H9 (cell line): ENCODE results near the gene CHD6. TPM values are rescaled to one million over a fixed set of nuclear protein-coding genes. Genes with fewer than 3 reads are reported as not detected.

Experiments
- DNase-seq: peaks from one replicate; pipeline ENCODE4 v3.0.0-alpha.2; 2017
- H2AFZ ChIP-seq: one replicate; pipeline ENCODE4 v1.6.1; 2013; ENCODE audit warnings: mild to moderate bottlenecking, low read length, control low read depth, moderate library complexity
- H2AK5ac ChIP-seq: 2 replicates; pipeline ENCODE4 v1.6.1; 2013; ENCODE audit warnings: low read length, control low read depth, mixed read lengths; ENCODE audit not compliant: insufficient read length
- H2BK120ac ChIP-seq: one replicate; pipeline ENCODE4 v1.6.1; 2013; ENCODE audit warnings: low read depth, mild to moderate bottlenecking, low read length, control low read depth, inconsistent platforms; ENCODE audit not compliant: poor library complexity, severe bottlenecking
- H2BK12ac ChIP-seq: 2 replicates; pipeline ENCODE4 v1.6.1; 2013; ENCODE audit warnings: low read length, control low read depth, mixed read lengths, low read depth; ENCODE audit not compliant: insufficient read length
- H2BK15ac ChIP-seq: 2 replicates; pipeline ENCODE4 v1.6.1; 2013; ENCODE audit warnings: low read depth, low read length, control low read depth
- H2BK20ac ChIP-seq: one replicate; pipeline ENCODE4 v1.6.1; 2013; ENCODE audit warnings: low read depth, mild to moderate bottlenecking, low read length, control low read depth, inconsistent platforms; ENCODE audit not compliant: poor library complexity, severe bottlenecking
- H2BK5ac ChIP-seq: 2 replicates; pipeline ENCODE4 v1.6.1; 2013; ENCODE audit warnings: low read length, control low read depth, mixed read lengths; ENCODE audit not compliant: insufficient read length
- H3K14ac ChIP-seq: 2 replicates; pipeline ENCODE4 v1.6.1; 2013; ENCODE audit warnings: low read length, control low read depth; ENCODE audit not compliant: insufficient read depth
- H3K18ac ChIP-seq: 2 replicates; pipeline ENCODE4 v1.6.1; 2013; ENCODE audit warnings: low read depth, mild to moderate bottlenecking, mixed read lengths, low read length, control low read depth; ENCODE audit not compliant: insufficient read length
- H3K23ac ChIP-seq: 2 replicates; pipeline ENCODE4 v1.6.1; 2013; ENCODE audit warnings: low read length, control low read depth, mixed read lengths, low read depth; ENCODE audit not compliant: insufficient read length
- H3K23me2 ChIP-seq: 2 replicates; pipeline ENCODE4 v1.6.1; 2013; ENCODE audit warnings: low read depth, mild to moderate bottlenecking, mixed read lengths, low read length, control low read depth; ENCODE audit not compliant: insufficient read length, poor library complexity, severe bottlenecking
- H3K27ac ChIP-seq: 2 replicates; pipeline ENCODE4 v1.5.1; 2013; ENCODE audit warnings: low read length, control low read depth, mixed read lengths, low read depth; ENCODE audit not compliant: insufficient read length
- H3K27me3 ChIP-seq: 2 replicates; pipeline ENCODE4 v1.6.1; 2013; ENCODE audit warnings: low read length, control low read depth, inconsistent platforms; ENCODE audit not compliant: insufficient read depth
- H3K4ac ChIP-seq: 2 replicates; pipeline ENCODE4 v1.6.1; 2013; ENCODE audit warnings: low read depth, mild to moderate bottlenecking, control low read depth, inconsistent platforms, low read length, moderate library complexity
- H3K4me1 ChIP-seq: 2 replicates; pipeline ENCODE4 v1.6.1; 2013; ENCODE audit warnings: low read length, control low read depth, inconsistent platforms; ENCODE audit not compliant: insufficient read depth
- H3K4me2 ChIP-seq: 2 replicates; pipeline ENCODE4 v1.6.1; 2013; ENCODE audit warnings: low read length, control low read depth, mixed read lengths; ENCODE audit not compliant: insufficient read length, insufficient read depth
- H3K56ac ChIP-seq: 2 replicates; pipeline ENCODE4 v1.6.1; 2013; ENCODE audit warnings: low read depth, mild to moderate bottlenecking, mixed read lengths, low read length, control low read depth; ENCODE audit not compliant: insufficient read length
- H3K79me1 ChIP-seq: 2 replicates; pipeline ENCODE4 v1.6.1; 2013; ENCODE audit warnings: low read depth, mild to moderate bottlenecking, moderate library complexity, low read length, control low read depth, inconsistent platforms; ENCODE audit not compliant: insufficient read depth, poor library complexity, severe bottlenecking
- H3K79me2 ChIP-seq: 2 replicates; pipeline ENCODE4 v1.6.1; 2013; ENCODE audit warnings: low read length, control low read depth, inconsistent platforms; ENCODE audit not compliant: insufficient read depth
- H3K9ac ChIP-seq: 2 replicates; pipeline ENCODE4 v1.6.1; 2013; ENCODE audit warnings: low read length, control low read depth, mixed read lengths; ENCODE audit not compliant: insufficient read length; ENCODE audit errors: extremely low read depth
- H3K9me3 ChIP-seq: one replicate; pipeline ENCODE4 v1.6.1; 2013; ENCODE audit warnings: low read depth, low read length, inconsistent platforms; ENCODE audit not compliant: control insufficient read depth
- H3T11ph ChIP-seq: one replicate; pipeline ENCODE4 v1.6.1; 2013; ENCODE audit warnings: mild to moderate bottlenecking, low read length, control low read depth, inconsistent platforms
- H4K20me1 ChIP-seq: one replicate; pipeline ENCODE4 v1.6.1; 2013; ENCODE audit not compliant: control insufficient read depth, insufficient read length, insufficient read depth
- H4K5ac ChIP-seq: 2 replicates; pipeline ENCODE4 v1.6.1; 2013; ENCODE audit warnings: low read depth, mild to moderate bottlenecking, mixed read lengths, low read length, control low read depth; ENCODE audit not compliant: insufficient read length
- H4K8ac ChIP-seq: replicated peaks from 2 replicates; pipeline ENCODE4 v1.6.1; 2013; ENCODE audit warnings: low read length, control low read depth, mixed read lengths, low read depth; ENCODE audit not compliant: insufficient read length
- H4K91ac ChIP-seq: 2 replicates; pipeline ENCODE4 v1.6.1; 2013; ENCODE audit warnings: low read depth, mild to moderate bottlenecking, moderate library complexity, mixed read lengths, low read length, control low read depth; ENCODE audit not compliant: insufficient read length
- H3K27ac Mint-ChIP-seq, 3 experiments: 2 replicates in 2 of 3; 3 replicates in 1 of 3; pipeline ENCODE4 v1.8.0; 2020 to 2021; ENCODE audit warnings: mixed read lengths in 3 of 3, mild to moderate bottlenecking in 1 of 3, moderate library complexity in 1 of 3
- H3K27me3 Mint-ChIP-seq: 2 replicates; pipeline ENCODE4 v1.8.0; 2021; ENCODE audit warnings: low read depth, mild to moderate bottlenecking, moderate library complexity, mixed read lengths
- H3K36me3 Mint-ChIP-seq, 3 experiments: 2 replicates in 2 of 3; 3 replicates in 1 of 3; pipeline ENCODE4 v1.8.0; 2020 to 2021; ENCODE audit warnings: low read depth in 3 of 3, mixed read lengths in 3 of 3; ENCODE audit not compliant: insufficient read depth in 1 of 3
- H3K4me1 Mint-ChIP-seq, 2 experiments: 2 replicates each; pipeline ENCODE4 v1.8.0; 2020; ENCODE audit warnings: mixed read lengths in 2 of 2
- H3K4me3 Mint-ChIP-seq, 2 experiments: 2 replicates in 1 of 2; 3 replicates in 1 of 2; pipeline ENCODE4 v1.8.0; 2020 to 2021; ENCODE audit warnings: mild to moderate bottlenecking in 2 of 2, mixed read lengths in 2 of 2, moderate library complexity in 1 of 2
- H3K9me3 Mint-ChIP-seq, 2 experiments: 2 replicates in 1 of 2; 3 replicates in 1 of 2; pipeline ENCODE4 v1.8.0; 2020; ENCODE audit warnings: mild to moderate bottlenecking in 2 of 2, mixed read lengths in 2 of 2, moderate library complexity in 1 of 2
- CTCF ChIP-seq: fragments of 200-600 bp; sonication (generic); conservative IDR thresholded peaks from 3 replicates; pipeline ENCODE4 v1.8.0; 2021; ENCODE audit warnings: antibody characterized with exemption, mild to moderate bottlenecking
- WGBS: extraction: QIAGEN DNeasy Blood & Tissue Kit; methylation state at CpG from one replicate; pipeline ENCODE4 v1.1.7; 2013; ENCODE audit warnings: missing lambda C conversion rate, low lambda C conversion rate, mixed read lengths; ENCODE audit not compliant: insufficient read length; ENCODE audit errors: extremely low coverage; 5-methylcytosine and 5-hydroxymethylcytosine counted together
- total RNA-seq: library from RNA; stranded (reverse); gene quantifications from 2 replicates; pipeline ENCODE4 v1.2.1, GENCODE V29; 2021

The CHD6 gene
- total RNA-seq, 1 experiment from 2014 or later: 51.5 TPM

- Histone ChIP-seq H3K27me3 (no peaks in the 10 kb centered on the region), H2BK120ac (no peak overlapping the region), H2AK5ac (no peak overlapping the region), H3K9me3 (no peaks in the 10 kb centered on the region), H3K18ac (no peak overlapping the region), H3K14ac (no peak overlapping the region), H3K23ac (no peak overlapping the region), H3K79me1 (no peaks in the 10 kb centered on the region), H3K4ac (no peak overlapping the region), H3K27ac (no peak overlapping the region), H3K56ac (no peak overlapping the region), H3K79me2 (no peaks in the 10 kb centered on the region), H4K91ac (no peak overlapping the region), H3K4me1 (no peaks in the 10 kb centered on the region), H3K23me2 (no peaks in the 10 kb centered on the region), H2BK5ac (no peak overlapping the region), H4K20me1 (no peaks in the 10 kb centered on the region), H3T11ph (no peak overlapping the region), H2AFZ (no peak overlapping the region), H3K9ac (no peak overlapping the region), H2BK12ac (no peak overlapping the region), H4K5ac (no peak overlapping the region), H2BK15ac (no peak overlapping the region), H4K8ac (no peak overlapping the region), H2BK20ac (no peak overlapping the region), H3K4me2 (no peak overlapping the region)
- no peak overlapping the region for H3K27ac Mint-ChIP-seq
- TF ChIP-seq CTCF: no peak
- 0 out of 4 replicates have a peak, but pooled peaks cover 0 to 3% of the 10 kb centered on the region in 2 experiments for H3K4me1 Mint-ChIP-seq
- DNase-seq: no peak
- H3K36me3 Mint-ChIP-seq: peaks cover 0 to 4% (median 3%) of the 10 kb centered on the region in 3 experiments; a peak in 3 of 7 replicates
- no peaks in the 10 kb centered on the region for H3K27me3 Mint-ChIP-seq
- H3K9me3 Mint-ChIP-seq: no peaks in the 10 kb centered on the region; a peak in 1 of 5 replicates
- no peak overlapping the region for H3K4me3 Mint-ChIP-seq
- WGBS: no CpG with 5 or more reads among the region's 7 CpGs
Measured at GRCh38 chr20:41355598-41356203, 262.5 kb downstream of the CHD6 start.
